Measurements from ENCODE around the gene SORT1. TPM values are rescaled to one million over a fixed set of nuclear protein-coding genes. Genes with fewer than 3 reads are reported as not detected.
A peak's percentile ranks its signal among the peaks of the same experiment; 100 is the strongest.
"Not testable (repeated sequence)": the region's sequence is repeated elsewhere in the genome, so short reads cannot be mapped to it uniquely, and the experiment has no call there.

SORT1 gene
- total RNA-seq, 1 experiment from 2014 or later, result 28.3 TPM

GRCh38 chr1:109396871-109397580 lies 692 bp downstream of the SORT1 start:
- DNase-seq (ENCODE audit: low read depth), result peak; percentile 41

GRCh38 chr1:109396513-109396839 lies 1.2 kb downstream of the SORT1 start:
- DNase-seq (ENCODE audit: low read depth), result no peak

- DNase-seq (ENCODE audit: low read depth), result peak; percentile 72
Measured at GRCh38 chr1:109395602-109396512, 1.9 kb downstream of the SORT1 start.

GRCh38 chr1:109395282-109395599 lies 2.5 kb downstream of the SORT1 start:
- not testable (repeated sequence) for DNase-seq (ENCODE audit: low read depth)

GRCh38 chr1:109394591-109395281 lies 3.0 kb downstream of the SORT1 start:
- DNase-seq (ENCODE audit: low read depth), result no peak

- no peak for DNase-seq (ENCODE audit: low read depth)
Measured at GRCh38 chr1:109393617-109394233, 4.0 kb downstream of the SORT1 start.

- DNase-seq (ENCODE audit: low read depth), result peak; percentile 83
Measured at GRCh38 chr1:109392788-109393616, 4.7 kb downstream of the SORT1 start.

- no peak for DNase-seq (ENCODE audit: low read depth)
Measured at GRCh38 chr1:109392037-109392787, 5.5 kb downstream of the SORT1 start.

GRCh38 chr1:109391626-109392025 lies 6.1 kb downstream of the SORT1 start:
- DNase-seq (ENCODE audit: low read depth), result no peak

- no peak for DNase-seq (ENCODE audit: low read depth)
Measured at GRCh38 chr1:109391157-109391556, 6.6 kb downstream of the SORT1 start.

- no peak for DNase-seq (ENCODE audit: low read depth)
Measured at GRCh38 chr1:109389638-109390341, 7.9 kb downstream of the SORT1 start.

GRCh38 chr1:109388884-109389637 lies 8.7 kb downstream of the SORT1 start:
- DNase-seq (ENCODE audit: low read depth), result no peak

GRCh38 chr1:109388208-109388711 lies 9.5 kb downstream of the SORT1 start:
- no peak for DNase-seq (ENCODE audit: low read depth)

- DNase-seq (ENCODE audit: low read depth), result no peak
Measured at GRCh38 chr1:109386054-109386717, 11.5 kb downstream of the SORT1 start.

GRCh38 chr1:109385417-109385816 lies 12.3 kb downstream of the SORT1 start:
- no peak for DNase-seq (ENCODE audit: low read depth)

- DNase-seq (ENCODE audit: low read depth), result no peak
Measured at GRCh38 chr1:109383854-109384253, 13.9 kb downstream of the SORT1 start.

- no peak for DNase-seq (ENCODE audit: low read depth)
Measured at GRCh38 chr1:109383087-109383779, 14.5 kb downstream of the SORT1 start.

GRCh38 chr1:109381573-109381972 lies 16.1 kb downstream of the SORT1 start:
- no peak for DNase-seq (ENCODE audit: low read depth)

Data from M059J (cell line).